Central memory CD4-positive, alpha-beta T cell (primary cell): ENCODE measurements around the gene SAMD7.

Experiments
- DNase-seq: peaks from one replicate; pipeline ENCODE4 v3.0.0; 2022

Gene SAMD7

DNA sequence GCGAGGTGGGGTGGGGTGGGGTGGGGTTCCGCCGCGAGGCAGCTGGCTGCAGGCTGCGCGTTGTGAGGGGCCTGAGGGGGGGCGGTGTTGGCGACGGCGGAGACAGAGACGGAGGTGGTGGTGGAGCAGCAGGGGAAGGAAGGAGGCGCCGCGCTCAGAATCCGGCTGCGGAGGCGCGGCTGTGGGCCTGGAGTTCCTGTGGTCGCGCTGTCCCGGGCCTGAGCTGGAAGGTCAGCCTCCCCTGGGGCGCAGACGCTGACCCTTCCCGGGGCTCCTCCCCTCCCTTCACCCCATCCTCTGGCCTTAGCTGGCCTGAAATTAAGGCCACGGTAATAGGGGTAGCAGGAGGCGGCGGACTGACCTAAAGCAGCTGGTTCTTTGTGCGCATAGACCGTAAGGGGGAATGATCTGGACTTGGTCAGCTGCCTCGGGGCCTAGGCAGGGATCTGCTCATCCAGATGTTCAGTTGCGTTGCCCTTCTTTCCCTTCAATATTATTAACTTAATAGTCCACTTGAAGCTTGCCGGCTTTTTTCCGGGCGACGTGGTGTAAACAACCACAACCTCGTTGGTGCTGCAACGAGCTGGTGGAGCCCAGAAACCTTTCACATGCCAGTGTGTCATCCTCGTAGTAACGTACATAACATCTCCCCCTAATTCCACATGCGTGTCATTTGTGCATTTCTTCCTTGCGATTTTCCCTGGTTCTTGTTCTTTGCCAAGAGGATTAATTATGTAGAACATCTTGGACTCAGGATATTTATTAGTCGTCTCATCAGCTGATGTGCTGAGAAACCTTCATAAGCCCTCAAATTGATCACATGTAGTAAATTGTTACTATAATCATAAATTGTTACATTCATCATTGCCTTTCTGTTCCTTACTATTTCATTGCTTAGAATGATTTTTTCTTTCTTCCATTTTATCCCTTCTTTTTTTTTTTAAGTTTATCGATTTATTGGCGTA lies 55.9 kb downstream of the SAMD7 start:
- peak; percentile 28 for DNase-seq

DNA sequence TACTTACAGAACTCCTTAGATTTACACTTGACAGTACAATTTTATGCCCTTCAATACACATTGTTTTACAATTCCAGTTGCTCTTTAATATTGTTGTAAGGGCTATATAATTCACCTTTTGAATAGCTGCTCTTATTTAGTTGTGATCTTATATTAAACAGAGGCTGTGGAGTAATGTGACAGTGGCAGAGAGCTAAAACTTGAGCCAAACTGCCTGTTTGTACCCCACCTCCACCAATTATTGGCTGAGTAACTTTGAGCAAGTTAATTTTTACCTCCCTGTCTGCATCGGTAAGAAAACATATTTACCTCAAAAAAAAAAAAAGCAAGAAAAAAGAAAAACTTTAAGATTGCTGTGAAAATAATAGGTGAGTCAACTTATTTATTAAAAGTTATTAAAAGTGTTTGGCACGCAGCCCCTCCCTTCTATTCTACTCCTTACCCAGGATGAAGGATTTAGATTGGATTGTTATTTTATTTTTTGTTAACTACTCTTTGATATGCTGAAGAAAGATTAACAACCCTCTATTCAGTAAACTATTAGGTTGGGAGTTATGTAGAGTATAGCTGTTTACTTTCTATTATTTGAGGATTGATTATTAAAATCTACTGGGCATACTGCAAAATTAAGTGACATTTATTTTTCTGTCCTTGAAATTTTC lies 57.0 kb downstream of the SAMD7 start:
- DNase-seq: no peak

DNA sequence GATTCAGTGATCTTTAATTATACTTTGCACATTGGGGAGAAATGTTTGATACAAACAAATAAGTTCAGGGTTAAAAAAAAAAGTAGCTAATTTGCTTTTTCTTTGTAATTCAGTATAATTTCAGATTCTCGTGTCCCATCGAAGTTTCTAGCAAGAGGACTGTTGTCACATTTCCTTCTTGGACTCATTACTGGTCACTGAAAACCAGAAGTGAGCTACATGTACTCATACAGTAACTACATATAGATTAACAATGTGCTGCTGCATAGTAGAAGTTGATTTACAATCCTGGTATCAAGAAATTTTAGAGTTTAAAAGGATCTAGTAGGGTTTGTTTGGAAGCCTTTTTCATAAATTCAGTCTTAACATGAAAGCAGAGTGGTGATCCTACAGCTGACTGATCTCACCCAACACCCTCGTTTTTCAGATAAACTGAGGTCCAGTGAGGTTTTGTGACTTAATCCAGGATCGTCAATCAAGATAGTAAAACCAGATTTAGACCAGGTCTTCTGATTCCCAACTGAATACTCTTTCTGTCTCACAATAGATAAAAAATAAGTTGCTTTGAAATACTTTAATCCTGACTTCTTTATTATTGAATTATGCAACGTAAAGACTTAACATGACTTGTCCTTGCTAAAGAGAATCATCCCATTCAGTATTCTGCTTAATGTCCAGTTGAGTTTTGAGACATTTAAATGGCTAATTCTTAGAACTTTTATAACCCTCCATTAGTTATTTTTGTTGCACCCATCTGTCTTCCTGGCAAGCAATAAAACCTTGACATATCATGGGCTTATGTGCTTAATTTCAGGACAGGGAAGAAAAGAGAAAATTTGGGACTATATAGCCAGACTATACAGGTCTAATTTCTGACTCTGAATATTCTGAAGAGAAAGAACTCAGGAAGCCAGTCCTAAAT lies 58.1 kb downstream of the SAMD7 start:
- no peak for DNase-seq

DNA sequence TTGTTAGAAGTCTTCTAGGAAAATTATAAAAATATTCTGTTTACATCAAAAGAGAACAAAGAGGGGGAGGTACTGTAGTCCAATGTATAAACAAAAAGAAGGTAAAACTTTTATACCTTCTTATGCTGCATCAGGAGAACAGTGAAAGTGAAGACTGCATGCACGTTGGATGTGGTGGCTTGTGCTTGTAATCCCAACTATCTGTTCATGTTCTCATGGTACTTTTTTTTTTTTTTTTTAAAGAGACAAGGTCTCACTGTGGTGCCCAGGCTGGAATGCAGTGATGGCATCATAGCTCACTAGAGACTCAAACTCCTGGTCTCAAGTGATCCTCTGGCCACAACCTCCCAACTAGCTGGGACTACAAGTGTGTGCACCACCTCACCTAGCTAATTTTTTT lies 59.5 kb downstream of the SAMD7 start:
- no peak for DNase-seq

DNA sequence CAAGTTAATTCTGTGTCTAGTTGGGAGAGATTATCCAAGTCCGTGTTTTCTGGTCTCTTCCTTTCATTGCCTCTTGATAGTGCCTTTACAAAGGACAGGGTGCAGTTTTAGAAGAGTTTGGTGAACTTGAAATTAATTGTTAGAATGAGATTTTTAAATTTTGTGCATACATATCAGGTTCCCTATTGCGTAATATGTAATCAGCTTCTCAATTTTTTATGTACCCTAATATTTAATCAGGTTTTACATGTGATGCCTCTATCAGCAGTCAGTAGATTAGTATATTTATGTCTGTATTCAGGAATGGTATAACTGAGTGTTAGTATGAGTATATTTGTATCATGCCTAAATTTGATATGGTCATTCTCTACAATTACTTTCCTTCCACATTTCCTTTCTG lies 60.1 kb downstream of the SAMD7 start:
- DNase-seq: no peak

DNA sequence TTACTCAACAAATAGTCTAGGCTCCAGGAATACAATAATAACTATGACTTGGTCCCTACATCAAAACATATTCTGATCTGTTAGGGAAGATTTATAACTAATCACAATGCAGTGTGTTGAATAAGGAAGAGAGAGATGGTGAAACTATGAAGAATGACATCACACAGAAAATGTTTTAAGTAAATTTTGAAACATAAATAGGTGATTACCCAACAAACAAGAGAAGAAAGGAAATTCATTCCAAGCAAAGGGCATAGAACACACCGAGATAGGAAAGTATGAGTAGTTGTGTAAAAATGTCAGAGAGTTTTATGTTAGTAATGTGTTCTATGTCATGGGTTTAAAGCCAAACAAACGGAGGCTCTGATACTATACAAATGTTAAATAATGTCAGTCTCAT lies 68.7 kb downstream of the SAMD7 start:
- no peak for DNase-seq

DNA sequence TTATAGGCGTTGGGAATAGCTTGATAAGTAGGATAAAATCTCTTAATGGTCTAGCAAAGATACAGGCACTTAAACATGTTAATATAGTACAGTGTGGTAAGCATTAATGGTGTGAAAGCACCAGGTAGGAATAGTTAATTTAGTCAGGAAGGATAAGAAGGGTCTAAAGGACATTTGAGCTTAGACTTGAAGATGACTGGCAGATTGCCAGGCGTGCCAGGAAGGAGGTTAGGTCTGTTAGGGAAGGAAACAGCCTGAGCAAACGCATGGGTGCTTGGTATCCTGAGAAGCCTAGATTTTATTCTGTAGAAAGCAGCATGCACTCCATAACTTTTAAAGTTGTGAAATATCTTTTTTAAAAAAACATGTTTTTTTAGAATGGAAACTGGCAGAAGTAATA lies 72.9 kb downstream of the SAMD7 start:
- no peak for DNase-seq
